HTERT RPE-1 (cell line): ENCODE measurements around the gene WNT11.
"Not testable (repeated sequence)": the region's sequence is repeated elsewhere in the genome, so short reads cannot be mapped to it uniquely, and the experiment has no call there.

Experiments used
- in situ Hi-C: fragments of 300-500 bp; cut with MboI; formaldehyde crosslinking; loops from 4 replicates; pipeline ENCODE4 v1.14.3; 2020; ENCODE audit warnings: low sequenced_read_pairs

The WNT11 gene

GRCh38 chr11:76203131-76203925 is 3.0 kb downstream of the WNT11 start:
- in situ Hi-C loops = no loop called here

GRCh38 chr11:76201672-76202412 is 4.5 kb downstream of the WNT11 start:
- in situ Hi-C loops = no loop called here

GRCh38 chr11:76201056-76201455 is 5.2 kb downstream of the WNT11 start:
- in situ Hi-C loops = no loop called here

- in situ Hi-C loops = no loop called here
These were observed 6.0 kb downstream of the WNT11 start for GRCh38 chr11:76200006-76200940.

- in situ Hi-C loops = not testable (repeated sequence)
These were observed 7.6 kb downstream of the WNT11 start for GRCh38 chr11:76198691-76199090.

- in situ Hi-C loops = no loop called here
These were observed 8.2 kb downstream of the WNT11 start for GRCh38 chr11:76197941-76198640.

GRCh38 chr11:76197332-76197731 is 9.0 kb downstream of the WNT11 start:
- in situ Hi-C loops = no loop called here

GRCh38 chr11:76196849-76197248 is 9.5 kb downstream of the WNT11 start:
- in situ Hi-C loops = no loop called here

GRCh38 chr11:76194872-76195668 is 11.2 kb downstream of the WNT11 start:
- in situ Hi-C loops = no loop called here

- in situ Hi-C loops = no loop called here
These were observed 13.1 kb downstream of the WNT11 start for GRCh38 chr11:76193219-76193618.

- in situ Hi-C loops = no loop called here
These were observed 15.9 kb downstream of the WNT11 start for GRCh38 chr11:76190376-76190775.

GRCh38 chr11:76189682-76190081 is 16.6 kb downstream of the WNT11 start:
- in situ Hi-C loops = no loop called here

GRCh38 chr11:76188873-76189272 is 17.4 kb downstream of the WNT11 start:
- in situ Hi-C loops = no loop called here

GRCh38 chr11:76186776-76187279 is 19.5 kb downstream of the WNT11 start:
- in situ Hi-C loops = no loop called here

- in situ Hi-C loops = no loop called here
These were observed 20.3 kb downstream of the WNT11 start for GRCh38 chr11:76185931-76186401.

GRCh38 chr11:76185511-76185910 is 20.8 kb downstream of the WNT11 start:
- in situ Hi-C loops = no loop called here

- in situ Hi-C loops = no loop called here
These were observed 21.7 kb downstream of the WNT11 start for GRCh38 chr11:76184551-76184993.

GRCh38 chr11:76181371-76181770 is 24.9 kb downstream of the WNT11 start:
- in situ Hi-C loops = no loop called here

GRCh38 chr11:76179147-76179546 is 27.2 kb downstream of the WNT11 start:
- in situ Hi-C loops = no loop called here
